Measurements from ENCODE around the gene C14orf119. TPM values are rescaled to one million over a fixed set of nuclear protein-coding genes. Genes with fewer than 3 reads are reported as not detected.

The C14orf119 gene
- total RNA-seq, 1 donor from 2014 or later, result 35.3 TPM

- ChIA-PET POLR2A (no interaction called here), CTCF (no interaction called here)
- Mint-ChIP-seq H3K27ac (no peak overlapping the region), H3K4me3 (no peak overlapping the region), H3K4me1 (peaks cover 16% of the 10 kb centered on the region), H3K36me3 (ENCODE audit: low read depth) (peaks cover 25% of the 10 kb centered on the region), H3K9me3 (no peaks in the 10 kb centered on the region), H3K27me3 (no peaks in the 10 kb centered on the region)
- TF ChIP-seq CTCF (IDR thresholded peaks at IDR 0.05), result no peak
- intact Hi-C loops (cut with micrococcal nuclease), result loop anchor here (2.0 kb wide), 1 partner anchor 213 kb away; no protein-coding TSS in a partner anchor
- no peak for DNase-seq
- no peak for ATAC-seq (ENCODE audit: low read depth)
These were observed 6.8 kb downstream of the C14orf119 start for GRCh38 chr14:23101986-23102625.

GRCh38 chr14:23102801-23103200, 7.5 kb downstream of the C14orf119 start:
- Mint-ChIP-seq H3K9me3 (no peaks in the 10 kb centered on the region), H3K27me3 (no peaks in the 10 kb centered on the region), H3K4me3 (no peak overlapping the region), H3K36me3 (ENCODE audit: low read depth) (peaks cover 18% of the 10 kb centered on the region), H3K4me1 (peaks cover 9% of the 10 kb centered on the region), H3K27ac (no peak overlapping the region)
- POLR2A ChIA-PET, result no interaction called here
- CTCF ChIA-PET, result no interaction called here
- no peak for DNase-seq
- no peak for TF ChIP-seq CTCF (IDR thresholded peaks at IDR 0.05)
- no peak for ATAC-seq (ENCODE audit: low read depth)
- intact Hi-C loops (cut with micrococcal nuclease), result no loop called here

- peaks cover 9% of the 10 kb centered on the region for H3K4me1 Mint-ChIP-seq
- DNase-seq (no peak), ATAC-seq (ENCODE audit: low read depth) (no peak)
- H3K9me3 Mint-ChIP-seq, result no peaks in the 10 kb centered on the region
- intact Hi-C loops (cut with micrococcal nuclease), result no loop called here
- no peak overlapping the region for H3K27ac Mint-ChIP-seq
- no peak overlapping the region for H3K4me3 Mint-ChIP-seq
- POLR2A ChIA-PET, result no interaction called here
- no peaks in the 10 kb centered on the region for H3K27me3 Mint-ChIP-seq
- CTCF ChIA-PET, result no interaction called here
- H3K36me3 Mint-ChIP-seq (ENCODE audit: low read depth), result peaks cover 11% of the 10 kb centered on the region
- TF ChIP-seq CTCF (IDR thresholded peaks at IDR 0.05), result no peak
These were observed 8.3 kb downstream of the C14orf119 start for GRCh38 chr14:23103581-23103980.

GRCh38 chr14:23104070-23104590, 8.8 kb downstream of the C14orf119 start:
- H3K27me3 Mint-ChIP-seq, result no peaks in the 10 kb centered on the region
- no peak overlapping the region for H3K4me3 Mint-ChIP-seq
- DNase-seq, result no peak
- peaks cover 6% of the 10 kb centered on the region for H3K36me3 Mint-ChIP-seq (ENCODE audit: low read depth)
- H3K9me3 Mint-ChIP-seq, result no peaks in the 10 kb centered on the region
- ChIA-PET POLR2A (no interaction called here), CTCF (no interaction called here)
- H3K27ac Mint-ChIP-seq, result no peak overlapping the region
- no peak for TF ChIP-seq CTCF (IDR thresholded peaks at IDR 0.05)
- ATAC-seq (ENCODE audit: low read depth), result no peak
- intact Hi-C loops (cut with micrococcal nuclease), result no loop called here
- H3K4me1 Mint-ChIP-seq, result peaks cover 8% of the 10 kb centered on the region

- no peak for DNase-seq
- no peak for ATAC-seq (ENCODE audit: low read depth)
- ChIA-PET POLR2A (no interaction called here), CTCF (interaction anchor here (0.6 kb wide), 1 partner anchor 34 kb away, joined by 3 read pairs; no protein-coding TSS in a partner anchor)
- Mint-ChIP-seq H3K36me3 (ENCODE audit: low read depth) (peaks cover 3% of the 10 kb centered on the region), H3K9me3 (no peaks in the 10 kb centered on the region), H3K27me3 (no peaks in the 10 kb centered on the region), H3K4me3 (no peak within 1 kb of the TSS), H3K27ac (no peak within 1 kb of the TSS), H3K4me1 (peaks cover 7% of the 10 kb centered on the region)
- TF ChIP-seq CTCF (IDR thresholded peaks at IDR 0.05), result no peak
- intact Hi-C loops (cut with micrococcal nuclease), result no loop called here
These were observed 9.5 kb downstream of the C14orf119 start, which contains the start of gene CIROP for GRCh38 chr14:23104591-23105347. Gene CIROP (minus strand): TSS chr14:23104989. CDS start chr14:23104920, 69 bp downstream.
